ENCODE results near the gene PITPNB. TPM values are rescaled to one million over a fixed set of nuclear protein-coding genes. Genes with fewer than 3 reads are reported as not detected.

The PITPNB gene
- total RNA-seq, 1 donor from 2014 or later, result 86.6 TPM

GRCh38 chr22:27888310-27888709, 30.7 kb downstream of the PITPNB start:
- Mint-ChIP-seq H3K4me3 (ENCODE audit: unreplicated experiment) (no peak overlapping the region), H3K36me3 (ENCODE audit: unreplicated experiment) (peaks cover 38% of the 10 kb centered on the region), H3K9me3 (ENCODE audit: unreplicated experiment) (no peaks in the 10 kb centered on the region), H3K27ac (ENCODE audit: unreplicated experiment) (no peak overlapping the region), H3K4me1 (ENCODE audit: unreplicated experiment) (peaks cover 31% of the 10 kb centered on the region), H3K27me3 (ENCODE audit: unreplicated experiment) (no peaks in the 10 kb centered on the region)
- TF ChIP-seq CTCF (IDR thresholded peaks at IDR 0.05), result no peak
- no peak for DNase-seq (ENCODE audit: extremely low spot score, unreplicated experiment)

- no peaks in the 10 kb centered on the region for H3K27me3 Mint-ChIP-seq (ENCODE audit: unreplicated experiment)
Observed at GRCh38 chr22:27886843-27887151, 32.3 kb downstream of the PITPNB start.

GRCh38 chr22:27885977-27886842, 32.8 kb downstream of the PITPNB start:
- peak overlapping the region; percentile 71 for H3K27ac Mint-ChIP-seq (ENCODE audit: unreplicated experiment)
- H3K4me1 Mint-ChIP-seq (ENCODE audit: unreplicated experiment), result peaks cover 47% of the 10 kb centered on the region
- H3K4me3 Mint-ChIP-seq (ENCODE audit: unreplicated experiment), result no peak overlapping the region
- no peak for DNase-seq (ENCODE audit: extremely low spot score, unreplicated experiment)
- H3K27me3 Mint-ChIP-seq (ENCODE audit: unreplicated experiment), result no peaks in the 10 kb centered on the region
- H3K9me3 Mint-ChIP-seq (ENCODE audit: unreplicated experiment), result no peaks in the 10 kb centered on the region
- H3K36me3 Mint-ChIP-seq (ENCODE audit: unreplicated experiment), result peaks cover 21% of the 10 kb centered on the region
- peak; percentile 84 for TF ChIP-seq CTCF (IDR thresholded peaks at IDR 0.05)

More at GRCh38 chr22:27886843-27887151, 32.3 kb downstream of the PITPNB start:
- Mint-ChIP-seq H3K4me3 (ENCODE audit: unreplicated experiment) (no peak overlapping the region), H3K4me1 (ENCODE audit: unreplicated experiment) (peaks cover 43% of the 10 kb centered on the region), H3K9me3 (ENCODE audit: unreplicated experiment) (no peaks in the 10 kb centered on the region), H3K27ac (ENCODE audit: unreplicated experiment) (peak overlapping the region; percentile 70), H3K36me3 (ENCODE audit: unreplicated experiment) (peaks cover 27% of the 10 kb centered on the region)
- TF ChIP-seq CTCF (IDR thresholded peaks at IDR 0.05), result no peak
- no peak for DNase-seq (ENCODE audit: extremely low spot score, unreplicated experiment)

GRCh38 chr22:27883656-27884350, 35.3 kb downstream of the PITPNB start:
- H3K36me3 Mint-ChIP-seq (ENCODE audit: unreplicated experiment), result peaks cover 13% of the 10 kb centered on the region
- H3K4me3 Mint-ChIP-seq (ENCODE audit: unreplicated experiment), result no peak overlapping the region
- H3K27ac Mint-ChIP-seq (ENCODE audit: unreplicated experiment), result no peak overlapping the region
- no peaks in the 10 kb centered on the region for H3K27me3 Mint-ChIP-seq (ENCODE audit: unreplicated experiment)
- DNase-seq (ENCODE audit: extremely low spot score, unreplicated experiment), result no peak
- no peaks in the 10 kb centered on the region for H3K9me3 Mint-ChIP-seq (ENCODE audit: unreplicated experiment)
- H3K4me1 Mint-ChIP-seq (ENCODE audit: unreplicated experiment), result peaks cover 65% of the 10 kb centered on the region
- TF ChIP-seq CTCF (IDR thresholded peaks at IDR 0.05), result no peak

All from osteocyte (in vitro differentiated cells).